ENCODE results near the gene BCR.

BCR gene

DNA sequence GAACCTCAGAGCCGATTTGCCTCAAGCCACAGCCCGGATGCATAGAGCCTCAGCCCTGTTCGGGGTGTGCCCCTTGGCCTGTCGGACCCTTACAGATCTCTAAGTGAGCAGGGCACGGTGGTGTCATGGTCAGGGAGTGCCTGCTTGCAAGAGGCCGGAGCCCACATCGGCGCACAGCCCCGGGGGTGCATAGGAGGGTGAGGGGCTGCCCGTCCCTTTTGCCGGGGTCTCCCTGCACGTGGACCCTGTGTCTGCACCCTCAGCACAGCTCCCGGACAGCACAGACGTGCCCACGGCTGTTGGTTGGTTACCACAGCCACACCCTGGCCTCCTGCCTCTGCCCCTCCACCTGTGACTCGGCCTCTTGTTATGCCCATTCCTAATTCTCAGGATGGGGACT, 28.5 kb upstream of the BCR start:
- no peak for DNase-seq

DNA sequence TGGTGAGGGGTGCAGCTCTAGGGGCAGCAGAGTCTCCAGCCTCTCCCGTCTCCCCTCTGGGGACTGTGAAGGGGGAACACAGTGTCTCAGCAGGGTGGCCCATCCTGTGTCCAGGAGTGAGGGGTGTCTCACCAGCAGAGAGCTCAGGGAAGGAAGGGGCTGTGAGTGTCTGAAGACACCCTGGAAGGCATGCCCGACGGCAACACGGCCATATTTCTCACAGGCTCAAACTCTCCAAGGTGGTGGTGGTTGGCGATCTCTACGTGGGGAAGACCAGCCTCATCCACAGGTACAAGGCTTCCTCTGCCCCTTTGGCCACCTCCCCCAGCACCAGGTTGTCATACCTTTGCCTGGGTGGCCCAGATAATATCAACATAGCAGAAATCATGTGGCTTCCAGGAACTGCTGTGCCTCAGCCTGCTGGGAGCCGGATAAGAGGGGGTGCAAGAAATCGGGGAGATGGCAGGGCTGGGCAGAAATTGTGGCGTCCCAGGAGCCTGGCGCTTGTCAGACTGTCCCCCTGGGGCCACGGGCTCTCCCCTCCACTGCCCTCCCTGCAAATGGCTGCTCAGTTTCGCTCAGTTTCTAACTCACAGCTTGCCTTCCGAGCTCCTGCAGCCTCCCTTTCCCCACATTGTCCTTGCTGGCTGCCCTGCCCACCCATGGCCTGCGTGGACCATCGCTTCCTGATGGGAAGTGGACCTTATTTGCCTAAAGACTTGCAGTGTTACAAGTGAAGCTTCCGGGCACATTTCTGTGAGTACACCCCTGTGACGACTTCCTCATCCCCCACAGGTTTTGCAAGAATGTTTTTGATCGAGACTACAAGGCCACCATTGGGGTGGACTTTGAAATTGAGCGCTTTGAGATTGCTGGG, 27.8 kb upstream of the BCR start:
- peak; percentile 47 to 83 (median 74) for DNase-seq

- DNase-seq, result no peak
Observed at GRCh38 chr22:23153994-23154393, 26.3 kb upstream of the BCR start.

DNA sequence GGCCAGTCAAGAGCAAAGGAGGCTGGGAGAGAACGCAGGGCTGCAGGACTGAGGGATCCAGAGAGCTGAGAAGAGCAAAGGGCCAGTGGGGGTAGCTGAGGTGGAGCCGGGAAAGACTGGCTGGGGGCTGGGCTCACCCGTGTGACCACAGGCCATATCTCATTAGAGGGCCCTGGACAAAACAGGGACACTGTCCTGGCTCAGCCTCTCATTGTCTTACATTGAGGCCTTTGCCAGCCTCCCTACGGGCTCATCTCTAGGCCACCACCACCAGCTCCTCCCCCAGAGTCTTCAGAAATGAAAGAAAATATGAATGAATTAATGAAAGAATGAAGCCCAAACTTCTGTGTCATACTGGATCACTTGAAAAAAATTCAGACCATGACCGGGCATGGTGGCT, 25.8 kb upstream of the BCR start:
- DNase-seq, result no peak

GRCh38 chr22:23155143-23155542, 25.2 kb upstream of the BCR start:
- no peak for DNase-seq

DNA sequence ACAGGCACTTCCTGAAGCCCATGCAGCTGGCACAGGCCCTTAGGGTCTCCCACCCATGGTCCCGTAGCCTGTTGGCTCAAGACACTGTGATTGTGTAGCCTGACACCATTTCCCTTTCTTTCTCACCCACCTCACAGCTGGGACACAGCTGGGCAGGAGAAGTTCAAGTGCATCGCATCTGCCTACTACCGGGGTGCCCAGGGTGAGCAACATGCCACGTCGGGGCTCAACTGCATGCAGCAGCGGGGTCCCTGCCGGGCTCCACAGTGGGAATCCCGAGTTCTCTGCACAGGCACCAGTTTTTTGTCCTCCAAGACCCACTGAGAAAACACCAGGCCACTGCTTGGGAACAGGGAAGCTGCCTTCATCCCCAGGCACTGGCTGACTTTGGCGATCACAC, 24.5 kb upstream of the BCR start:
- DNase-seq, result no peak

DNA sequence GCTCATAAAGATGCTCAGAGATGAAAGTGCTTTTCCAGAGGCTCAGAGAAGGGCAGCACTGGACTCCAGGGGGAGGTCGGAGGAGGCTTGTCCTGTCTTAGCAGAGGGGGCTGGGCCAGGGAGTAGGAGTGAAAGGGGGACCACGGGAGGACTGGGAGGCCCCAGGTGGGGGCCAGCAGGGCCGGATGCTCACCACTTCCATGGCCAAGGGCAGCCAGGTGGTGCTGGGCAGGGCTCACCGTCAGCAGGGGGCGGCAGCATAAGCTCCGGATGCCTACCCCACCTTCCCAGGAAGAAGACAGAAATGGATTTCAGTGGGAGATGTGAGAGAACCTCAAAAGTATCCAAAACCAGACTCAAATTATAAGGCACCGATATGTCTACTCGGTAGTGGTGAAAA, 24.0 kb upstream of the BCR start:
- no peak for DNase-seq

DNA sequence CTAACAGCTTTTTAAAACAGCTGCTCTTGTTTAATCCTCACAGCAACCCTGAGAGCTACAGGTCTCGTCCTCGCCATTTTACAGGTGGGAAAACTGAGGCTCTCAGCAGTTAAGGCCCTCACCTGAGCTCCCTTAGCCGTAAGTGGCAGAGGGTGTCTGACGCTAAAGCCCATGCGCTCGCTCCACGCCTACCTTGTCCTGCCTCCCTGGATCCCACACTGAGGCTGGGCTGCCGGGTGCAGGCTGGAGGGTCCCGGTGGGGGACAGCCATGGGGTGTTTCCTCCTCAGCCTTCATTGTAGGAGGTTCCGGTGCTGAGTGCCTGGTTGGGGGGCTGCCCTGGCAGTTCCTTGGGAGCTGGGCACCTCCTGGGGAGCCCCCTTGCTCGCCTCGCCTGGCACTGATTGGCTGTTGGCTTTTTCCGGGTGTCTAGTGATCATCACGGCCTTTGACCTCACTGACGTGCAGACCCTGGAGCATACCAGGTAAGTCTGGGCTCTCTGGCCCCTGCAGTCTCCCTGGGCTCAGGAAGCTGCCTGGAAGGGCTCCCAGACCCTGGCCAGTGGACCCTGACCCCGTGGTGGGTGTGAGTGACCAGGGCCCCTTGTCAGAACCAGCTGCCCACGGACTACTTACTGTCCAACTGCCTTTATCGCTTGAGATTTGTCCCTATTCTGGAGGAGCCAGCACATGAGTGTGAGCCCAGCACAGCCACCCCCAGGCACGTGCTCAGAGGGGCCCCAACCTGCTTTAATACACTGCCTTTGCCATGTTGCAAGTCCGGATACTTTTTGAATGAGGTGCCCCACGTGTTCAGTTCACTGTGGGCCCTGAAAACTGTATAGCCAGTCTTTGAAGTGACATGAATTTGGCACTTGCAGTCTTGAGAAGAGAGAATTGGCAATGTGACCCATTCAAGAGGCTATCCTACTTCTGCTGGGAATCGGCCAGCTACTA, 22.5 kb upstream of the BCR start:
- no peak for DNase-seq

DNA sequence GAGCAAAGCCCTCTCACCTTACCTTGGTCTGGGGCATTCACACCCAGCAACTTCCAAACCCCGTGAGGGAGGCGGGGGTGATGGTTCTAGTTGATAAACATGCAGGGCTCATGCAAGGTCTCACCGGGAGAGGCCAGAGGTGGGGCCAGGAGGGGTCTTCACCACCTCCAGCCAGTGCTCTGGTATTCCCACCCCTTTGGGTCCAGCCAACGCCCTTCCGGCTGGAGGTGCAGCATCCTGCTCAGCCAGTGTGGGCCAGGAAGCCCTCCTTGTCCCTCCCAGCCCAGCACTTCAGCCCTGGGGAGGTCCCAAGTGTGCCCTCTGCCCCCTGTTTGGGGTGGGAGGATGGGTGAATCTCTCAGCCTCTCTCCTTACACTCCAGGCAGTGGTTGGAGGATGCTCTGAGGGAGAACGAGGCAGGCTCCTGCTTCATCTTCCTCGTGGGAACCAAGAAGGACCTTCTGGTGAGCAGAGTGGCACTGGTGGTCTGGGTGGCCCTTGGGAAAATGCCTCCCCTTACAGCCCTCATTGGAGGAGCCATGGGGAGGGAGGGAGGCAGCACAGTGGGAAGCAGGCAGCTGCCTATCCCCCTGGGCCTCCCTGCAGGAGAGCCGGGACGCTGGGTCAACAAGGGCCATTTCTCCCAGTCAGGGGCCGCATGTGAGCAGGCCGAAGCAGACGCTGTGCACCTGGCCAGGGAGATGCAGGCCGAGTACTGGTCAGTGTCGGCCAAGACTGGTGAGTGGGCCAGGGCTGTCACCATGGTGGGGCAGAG, 21.6 kb upstream of the BCR start:
- DNase-seq, result no peak

DNA sequence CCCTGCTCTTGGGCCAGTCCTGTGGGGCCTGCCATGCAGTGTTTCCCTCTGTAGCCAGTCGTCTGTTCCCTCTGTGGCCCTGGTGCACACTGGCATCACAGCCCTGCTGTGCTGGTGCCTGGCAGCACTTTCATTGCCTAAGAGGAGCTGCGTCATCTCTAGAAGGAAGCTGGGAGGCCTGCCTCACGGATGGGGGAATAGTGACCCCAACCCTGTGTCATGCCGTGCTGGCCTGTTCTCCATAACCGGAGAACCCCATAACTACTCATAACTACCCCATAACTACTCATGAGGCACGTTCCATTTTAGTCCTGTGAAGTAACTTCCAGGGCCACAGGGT, 21.0 kb upstream of the BCR start:
- peak in 1 of 4 experiments; percentile 31 for DNase-seq

DNA sequence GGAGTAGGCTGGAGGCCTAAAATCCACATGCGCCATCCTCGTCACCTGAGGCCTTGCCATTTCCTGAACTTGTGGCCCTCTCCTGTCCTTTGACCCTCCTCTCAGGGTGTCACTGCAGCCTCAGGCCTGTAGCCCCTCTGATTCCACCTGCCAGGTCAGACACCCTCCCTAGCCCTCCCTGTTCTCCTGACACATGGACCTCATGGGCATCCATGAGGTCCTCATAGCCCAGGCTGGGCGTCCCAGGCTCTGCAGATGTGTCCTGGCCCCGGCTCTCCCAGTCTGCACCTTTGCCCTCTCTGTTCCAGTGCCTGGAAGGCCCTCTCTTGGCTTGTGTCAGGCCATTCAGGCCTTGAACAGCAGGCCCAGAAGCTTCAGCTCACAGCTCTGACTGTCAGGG, 19.3 kb upstream of the BCR start:
- DNase-seq, result no peak

GRCh38 chr22:23161574-23161973, 18.7 kb upstream of the BCR start:
- no peak for DNase-seq

DNA sequence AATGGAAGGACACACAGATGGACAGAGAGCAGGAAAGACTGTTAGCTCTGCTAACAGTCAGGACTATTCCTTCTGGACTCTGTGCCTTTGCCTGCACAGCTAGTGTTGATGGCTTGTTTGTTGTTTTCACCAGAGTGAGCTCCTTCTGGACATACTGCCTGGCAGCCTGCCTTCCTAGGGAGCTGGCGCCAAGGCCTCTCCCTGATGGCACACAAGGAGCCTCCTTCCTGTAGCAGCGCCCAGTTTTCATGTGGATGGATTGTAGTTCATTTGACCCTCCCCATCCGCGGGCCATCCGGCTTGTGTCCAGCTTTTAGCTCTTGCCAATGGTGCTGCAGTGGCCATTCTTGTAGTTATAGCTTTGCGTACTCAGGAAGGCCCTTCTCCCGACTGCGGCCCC, 16.6 kb upstream of the BCR start:
- no peak for DNase-seq

GRCh38 chr22:23164091-23164490, 16.2 kb upstream of the BCR start:
- DNase-seq, result no peak

GRCh38 chr22:23166042-23166831, 14.1 kb upstream of the BCR start:
- DNase-seq, result no peak

DNA sequence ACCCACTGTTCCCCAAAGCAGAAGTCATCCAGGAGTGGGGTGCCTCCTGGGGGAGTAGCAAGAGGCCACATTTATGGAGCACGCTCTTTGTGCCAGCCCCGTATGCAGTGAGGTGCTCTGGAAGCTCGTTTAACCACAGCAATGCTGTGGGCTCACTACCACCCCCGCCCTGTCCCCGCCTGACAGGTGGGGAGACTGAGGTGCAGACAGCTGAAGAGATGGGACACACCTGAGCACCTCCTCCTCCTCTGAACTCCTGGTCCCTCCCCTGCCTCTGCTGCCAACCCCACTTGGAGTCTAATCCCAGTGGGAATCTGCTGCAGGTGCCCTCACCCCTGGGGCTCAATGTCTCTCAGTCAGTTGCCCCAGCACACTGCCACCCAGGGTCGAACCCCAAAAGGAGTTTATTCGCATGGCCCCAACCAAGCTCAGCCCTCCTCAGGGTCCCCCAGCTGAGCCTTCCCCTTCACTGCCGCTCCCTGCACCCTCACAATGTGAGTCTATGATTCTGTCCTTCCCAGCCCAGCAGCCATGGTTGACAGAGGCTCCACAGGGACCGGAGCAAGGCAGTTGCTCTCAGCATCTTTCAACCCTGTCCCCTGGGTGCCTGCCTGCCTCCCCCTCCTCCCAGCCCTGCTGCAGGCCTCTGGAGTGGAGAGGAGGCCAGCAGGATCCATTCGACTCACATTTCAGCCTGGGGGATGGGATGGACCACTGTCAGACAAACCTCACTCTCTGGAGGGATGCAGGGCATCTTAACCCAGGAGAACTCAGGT, 13.3 kb upstream of the BCR start:
- DNase-seq, result no peak

- DNase-seq, result no peak
Observed at GRCh38 chr22:23168391-23169042, 11.8 kb upstream of the BCR start.

DNA sequence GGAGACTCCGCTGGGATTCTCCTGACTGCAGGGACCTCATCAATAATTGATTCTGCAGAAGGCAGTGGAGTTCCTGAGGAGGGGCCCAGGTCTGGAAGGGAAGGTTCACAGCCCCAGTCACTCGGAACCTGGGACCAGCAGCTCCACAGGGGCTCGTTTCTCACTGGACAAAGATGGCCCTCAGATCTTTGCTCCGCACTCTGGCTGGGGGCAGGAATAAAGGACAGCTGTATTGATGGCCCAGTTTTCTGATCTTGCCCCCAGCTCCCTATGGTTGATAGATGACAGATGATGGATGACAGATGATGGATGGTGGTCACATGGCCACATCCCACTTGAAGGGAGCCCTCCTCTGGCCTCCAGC, 11.3 kb upstream of the BCR start:
- DNase-seq, result no peak

DNA sequence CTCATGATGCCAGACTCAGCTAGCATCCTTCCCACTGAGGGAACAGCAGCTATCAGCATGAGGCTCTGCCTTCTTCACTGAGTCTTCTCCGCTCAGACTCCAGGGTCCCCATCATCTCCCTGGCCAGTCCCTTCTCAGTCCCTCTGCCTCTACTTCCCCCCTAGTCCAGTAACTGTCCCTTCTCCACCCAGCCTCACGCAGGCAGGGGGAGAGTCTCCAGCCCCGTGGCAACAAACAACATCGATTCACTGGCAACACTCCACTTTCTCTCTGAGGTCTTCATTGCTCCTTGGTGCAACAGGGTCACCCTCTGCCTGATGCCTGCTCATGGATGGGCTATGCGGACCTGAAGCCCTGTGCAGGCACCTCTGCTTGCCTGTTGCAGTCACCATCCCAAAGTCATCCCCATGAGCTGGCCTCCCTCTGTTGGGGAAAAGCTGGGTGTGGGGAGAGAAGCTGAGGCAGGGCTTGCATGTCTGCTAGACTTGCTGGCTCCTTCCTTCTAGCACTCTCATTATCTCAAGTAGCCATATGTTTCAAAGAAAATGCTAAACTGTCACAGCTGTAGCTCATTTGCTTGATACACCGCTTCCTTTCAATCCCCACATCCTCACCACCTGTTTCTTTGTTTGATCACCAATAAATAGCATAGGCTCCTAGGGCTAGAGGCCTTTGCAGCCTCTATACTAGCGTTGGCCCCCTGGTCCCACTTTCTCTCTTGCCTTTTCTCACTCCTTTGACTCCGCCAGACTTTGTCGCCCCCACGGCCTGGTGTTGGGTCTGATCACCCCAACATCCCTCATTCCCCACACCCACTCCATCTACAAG, 4.3 kb upstream of the BCR start:
- DNase-seq, result no peak

GRCh38 chr22:23176645-23177027, 3.7 kb upstream of the BCR start:
- DNase-seq, result no peak

Data from suppressor macrophage (primary cell).